D721Med (cell line): ENCODE measurements around the gene GBF1.

ENCODE experiments used
- DNase-seq: peaks from one replicate; pipeline ENCODE4 v3.0.0; 2011; ENCODE audit warnings: low spot score; ENCODE audit not compliant: insufficient read length
- FAIRE-seq: peaks from 2 replicates; lab custom pipeline; 2011; peaks lifted over from hg19 to GRCh38; lab: Jason Lieb, UNC
- TF ChIP-seq, protein P1 (sequence below): IDR thresholded peaks from 2 replicates; pipeline ENCODE4 v1.5.1; 2012; ENCODE audit warnings: mild to moderate bottlenecking, control low read depth; ENCODE audit not compliant: insufficient read depth; ENCODE audit errors: missing control alignments

Gene GBF1

DNA sequence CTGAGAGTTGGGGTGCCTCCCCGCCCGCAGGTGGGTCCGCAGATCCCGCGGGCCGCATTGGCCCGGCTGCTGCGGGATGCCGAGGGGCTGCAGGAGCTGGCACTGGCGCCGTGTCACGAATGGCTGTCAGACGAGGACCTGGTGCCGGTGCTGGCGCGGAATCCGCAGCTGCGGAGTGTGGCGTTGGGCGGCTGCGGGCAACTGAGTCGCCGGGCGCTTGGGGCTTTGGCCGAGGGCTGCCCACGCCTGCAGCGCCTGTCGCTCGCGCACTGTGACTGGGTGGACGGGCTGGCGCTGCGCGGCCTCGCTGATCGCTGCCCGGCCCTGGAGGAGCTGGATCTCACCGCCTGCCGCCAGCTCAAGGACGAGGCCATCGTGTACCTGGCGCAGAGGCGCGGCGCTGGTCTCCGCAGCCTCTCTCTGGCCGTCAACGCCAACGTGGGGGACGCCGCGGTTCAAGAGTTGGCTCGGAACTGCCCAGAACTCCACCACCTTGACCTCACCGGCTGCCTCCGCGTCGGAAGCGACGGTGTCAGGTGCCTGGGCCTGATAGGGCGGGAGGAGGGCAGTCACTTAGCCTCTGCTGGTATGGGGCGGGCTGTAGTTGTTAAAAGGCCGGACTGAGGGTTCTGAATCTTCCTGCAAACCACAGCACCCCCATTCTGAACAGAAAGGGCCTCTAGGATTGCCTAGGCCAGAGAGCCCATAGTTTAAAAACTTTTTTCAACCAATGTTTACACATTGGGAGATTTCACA lies 176.6 kb downstream of the GBF1 start:
- FAIRE-seq = no peak
- DNase-seq = no peak
- TF ChIP-seq, protein P1, sequence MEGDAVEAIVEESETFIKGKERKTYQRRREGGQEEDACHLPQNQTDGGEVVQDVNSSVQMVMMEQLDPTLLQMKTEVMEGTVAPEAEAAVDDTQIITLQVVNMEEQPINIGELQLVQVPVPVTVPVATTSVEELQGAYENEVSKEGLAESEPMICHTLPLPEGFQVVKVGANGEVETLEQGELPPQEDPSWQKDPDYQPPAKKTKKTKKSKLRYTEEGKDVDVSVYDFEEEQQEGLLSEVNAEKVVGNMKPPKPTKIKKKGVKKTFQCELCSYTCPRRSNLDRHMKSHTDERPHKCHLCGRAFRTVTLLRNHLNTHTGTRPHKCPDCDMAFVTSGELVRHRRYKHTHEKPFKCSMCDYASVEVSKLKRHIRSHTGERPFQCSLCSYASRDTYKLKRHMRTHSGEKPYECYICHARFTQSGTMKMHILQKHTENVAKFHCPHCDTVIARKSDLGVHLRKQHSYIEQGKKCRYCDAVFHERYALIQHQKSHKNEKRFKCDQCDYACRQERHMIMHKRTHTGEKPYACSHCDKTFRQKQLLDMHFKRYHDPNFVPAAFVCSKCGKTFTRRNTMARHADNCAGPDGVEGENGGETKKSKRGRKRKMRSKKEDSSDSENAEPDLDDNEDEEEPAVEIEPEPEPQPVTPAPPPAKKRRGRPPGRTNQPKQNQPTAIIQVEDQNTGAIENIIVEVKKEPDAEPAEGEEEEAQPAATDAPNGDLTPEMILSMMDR = no peak

DNA sequence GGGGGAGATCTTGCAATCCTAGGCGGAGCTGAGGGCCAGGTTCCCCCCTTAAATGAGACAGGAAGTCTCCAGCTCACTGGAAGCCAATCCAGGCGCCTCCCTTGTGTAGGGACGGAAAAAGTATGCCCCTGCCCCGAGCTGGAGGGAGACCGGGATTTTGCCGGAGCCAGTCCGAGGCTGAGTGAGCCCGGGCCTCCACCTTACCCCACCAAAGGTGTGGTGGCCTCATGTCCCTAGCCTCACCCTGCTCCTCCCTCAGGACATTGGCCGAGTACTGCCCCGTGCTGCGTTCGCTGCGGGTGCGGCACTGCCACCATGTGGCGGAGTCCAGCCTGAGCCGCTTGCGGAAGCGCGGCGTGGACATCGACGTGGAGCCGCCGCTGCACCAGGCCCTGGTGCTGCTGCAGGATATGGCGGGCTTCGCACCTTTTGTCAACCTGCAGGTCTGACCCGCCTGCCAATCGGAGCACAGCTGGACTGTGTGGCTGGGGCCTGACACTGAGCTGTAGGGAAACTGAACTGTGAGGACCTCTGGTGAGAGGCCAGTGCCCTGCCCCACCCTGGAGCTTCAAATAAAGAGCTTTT lies 177.3 kb downstream of the GBF1 start:
- DNase-seq (no peak), FAIRE-seq (no peak)
- TF ChIP-seq, protein P1 = peak; percentile 80

DNA sequence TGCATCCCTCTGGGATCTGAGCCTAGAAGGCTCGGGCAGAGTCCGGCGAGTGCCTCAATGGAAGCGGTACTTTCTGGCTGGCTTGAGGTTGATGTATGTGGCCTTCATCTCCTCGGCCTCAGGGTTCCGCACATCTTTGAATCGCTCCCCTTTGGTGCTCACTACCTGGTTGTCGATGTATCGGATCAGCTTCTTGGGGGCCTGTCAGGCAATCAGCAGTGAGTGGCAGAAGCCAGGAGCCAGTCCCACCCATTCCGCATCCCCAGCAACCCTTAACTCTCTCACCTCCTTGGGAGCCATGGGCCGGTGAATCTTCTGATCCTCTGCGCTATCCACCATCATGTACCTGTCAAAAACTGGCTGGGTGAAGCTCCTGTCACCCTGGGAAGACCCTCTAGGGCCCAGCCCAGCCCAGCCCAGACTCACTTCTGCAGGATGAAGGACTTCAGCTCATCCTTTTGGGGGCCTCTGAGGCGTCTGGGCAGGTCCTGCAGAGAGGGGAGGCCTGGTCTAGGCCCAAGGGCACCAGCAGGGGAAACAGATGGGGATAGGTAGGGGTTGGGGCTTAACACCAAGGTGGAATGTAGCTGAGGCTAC lies 178.1 kb downstream of the GBF1 start:
- FAIRE-seq (no peak), DNase-seq (no peak)
- TF ChIP-seq, protein P1 = no peak

DNA sequence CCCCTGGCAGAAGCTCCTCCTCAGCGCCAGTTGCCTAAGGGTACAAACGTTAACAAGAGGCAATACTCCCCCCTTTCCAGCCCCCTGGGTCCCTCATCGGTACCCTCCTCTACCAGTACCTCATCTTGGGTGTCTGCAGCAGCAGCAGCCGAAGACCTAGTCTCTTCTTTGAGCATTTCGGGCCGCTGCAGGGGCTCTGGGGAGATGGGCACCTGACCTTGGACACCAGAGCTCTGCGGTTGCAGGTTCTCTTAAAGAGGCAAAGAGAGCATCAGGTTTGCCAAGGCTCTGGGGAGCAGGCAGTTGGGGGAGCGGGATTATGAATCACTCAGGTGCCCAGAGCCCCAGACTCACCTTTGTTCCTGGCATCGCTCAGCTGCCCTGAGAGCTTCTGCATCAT lies 178.8 kb downstream of the GBF1 start:
- TF ChIP-seq, protein P1 = no peak
- no peak for FAIRE-seq
- DNase-seq = no peak

DNA sequence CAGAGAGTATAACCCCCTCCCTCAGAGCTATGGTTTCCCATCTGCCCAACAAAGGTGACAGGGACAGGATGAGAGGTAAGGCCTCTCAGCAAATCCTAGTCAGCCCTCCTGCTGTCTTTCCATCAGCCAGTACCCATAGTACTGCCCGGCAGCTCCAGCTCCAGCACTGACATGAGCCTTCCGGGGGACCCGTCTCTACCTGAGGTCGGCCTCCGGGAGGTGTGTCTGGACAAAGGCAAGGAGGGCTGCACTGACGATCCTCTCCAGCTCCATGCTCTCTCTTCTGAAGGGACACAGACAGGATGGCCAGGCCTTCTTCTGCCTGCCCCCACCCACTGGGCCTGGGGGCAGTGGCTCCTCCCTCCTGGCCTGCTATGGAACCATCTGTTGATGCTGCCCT lies 179.6 kb downstream of the GBF1 start:
- no peak for FAIRE-seq
- TF ChIP-seq, protein P1 = no peak

DNA sequence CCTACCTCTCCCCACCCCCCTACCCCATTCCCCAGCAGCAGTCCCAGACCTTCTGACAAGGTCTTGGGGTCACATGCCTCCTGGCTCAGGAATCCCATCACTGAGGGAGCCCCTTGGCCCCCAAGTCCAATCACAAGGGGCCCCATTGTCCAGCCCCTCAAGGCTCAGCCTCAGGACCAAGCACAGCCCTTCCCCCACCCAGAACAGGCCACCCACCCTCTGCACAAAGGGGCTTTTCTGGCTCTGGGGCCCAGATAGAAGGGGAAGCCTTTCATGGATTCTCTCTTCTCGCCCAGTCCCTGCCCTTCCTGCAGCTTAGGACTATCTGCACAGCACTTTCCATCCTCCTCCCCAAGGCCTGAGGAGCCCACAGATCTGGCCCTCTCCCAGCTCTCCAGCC lies 180.1 kb downstream of the GBF1 start:
- FAIRE-seq (no peak), DNase-seq (no peak)
- TF ChIP-seq, protein P1 = no peak

More for the DNA sequence above, 179.6 kb downstream of the GBF1 start:
- no peak for DNase-seq
